ENCODE measurements around the gene PTPN7.
A peak's percentile ranks its signal among the peaks of the same experiment; 100 is the strongest.
"Not testable (repeated sequence)": the region's sequence is repeated elsewhere in the genome, so short reads cannot be mapped to it uniquely, and the experiment has no call there.

Gene PTPN7

GRCh38 chr1:202145068-202145743 lies 15.2 kb downstream of the PTPN7 start:
- no peak for FAIRE-seq
- peak; percentile 35 for DNase-seq (ENCODE audit: insufficient read length, low spot score)
- TF ChIP-seq POLR2A (IDR thresholded peaks at IDR 0.05; ENCODE audit: low read depth, low read length) = no peak

- peak; percentile 62 for DNase-seq (ENCODE audit: insufficient read length, low spot score)
- no peak for FAIRE-seq
- peak; percentile 79 for TF ChIP-seq POLR2A (IDR thresholded peaks at IDR 0.05; ENCODE audit: low read depth, low read length)
These were observed 15.9 kb downstream of the PTPN7 start, which contains the start of gene ARL8A for GRCh38 chr1:202144402-202145067. TSS of gene ARL8A (minus strand) at chr1:202144737. CDS start at chr1:202144572, 165 bp downstream.

- no peak for TF ChIP-seq POLR2A (IDR thresholded peaks at IDR 0.05; ENCODE audit: low read depth, low read length)
- FAIRE-seq (no peak), DNase-seq (ENCODE audit: insufficient read length, low spot score) (peak; percentile 44)
These were observed 16.5 kb downstream of the PTPN7 start for GRCh38 chr1:202143768-202144401.

GRCh38 chr1:202143011-202143767 lies 17.2 kb downstream of the PTPN7 start:
- TF ChIP-seq POLR2A (IDR thresholded peaks at IDR 0.05; ENCODE audit: low read depth, low read length) = no peak
- no peak for FAIRE-seq
- DNase-seq (ENCODE audit: insufficient read length, low spot score) = no peak

GRCh38 chr1:202141468-202141867 lies 18.9 kb downstream of the PTPN7 start:
- not testable (repeated sequence) for DNase-seq (ENCODE audit: insufficient read length, low spot score); FAIRE-seq

GRCh38 chr1:202140833-202141232 lies 19.6 kb downstream of the PTPN7 start:
- DNase-seq (ENCODE audit: insufficient read length, low spot score) (no peak), FAIRE-seq (no peak)
- no peak for TF ChIP-seq POLR2A (IDR thresholded peaks at IDR 0.05; ENCODE audit: low read depth, low read length)

GRCh38 chr1:202135221-202135721 lies 25.1 kb downstream of the PTPN7 start:
- FAIRE-seq (no peak), DNase-seq (ENCODE audit: insufficient read length, low spot score) (peak; percentile 82)
- TF ChIP-seq POLR2A (IDR thresholded peaks at IDR 0.05; ENCODE audit: low read depth, low read length) = no peak

GRCh38 chr1:202134645-202135172 lies 25.7 kb downstream of the PTPN7 start:
- TF ChIP-seq POLR2A (IDR thresholded peaks at IDR 0.05; ENCODE audit: low read depth, low read length) = no peak
- no peak for DNase-seq (ENCODE audit: insufficient read length, low spot score)
- no peak for FAIRE-seq

GRCh38 chr1:202133989-202134388 lies 26.4 kb downstream of the PTPN7 start:
- FAIRE-seq = no peak
- TF ChIP-seq POLR2A (IDR thresholded peaks at IDR 0.05; ENCODE audit: low read depth, low read length) = no peak
- DNase-seq (ENCODE audit: insufficient read length, low spot score) = no peak

- no peak for FAIRE-seq
- no peak for TF ChIP-seq POLR2A (IDR thresholded peaks at IDR 0.05; ENCODE audit: low read depth, low read length)
- no peak for DNase-seq (ENCODE audit: insufficient read length, low spot score)
These were observed 26.9 kb downstream of the PTPN7 start for GRCh38 chr1:202133496-202133895.

GRCh38 chr1:202133001-202133400 lies 27.4 kb downstream of the PTPN7 start:
- FAIRE-seq (no peak), DNase-seq (ENCODE audit: insufficient read length, low spot score) (no peak)
- TF ChIP-seq POLR2A (IDR thresholded peaks at IDR 0.05; ENCODE audit: low read depth, low read length) = no peak

GRCh38 chr1:202131956-202132821 lies 28.2 kb downstream of the PTPN7 start:
- FAIRE-seq = no peak
- no peak for TF ChIP-seq POLR2A (IDR thresholded peaks at IDR 0.05; ENCODE audit: low read depth, low read length)

More at GRCh38 chr1:202131956-202132821, 28.2 kb downstream of the PTPN7 start:
- DNase-seq (ENCODE audit: insufficient read length, low spot score) = no peak
